Thyroid gland (tissue), 4 donors: Measurements from ENCODE around the gene SPSB4. TPM values are rescaled to one million over a fixed set of nuclear protein-coding genes. Genes with fewer than 3 reads are reported as not detected.
"Not testable (repeated sequence)": the region's sequence is repeated elsewhere in the genome, so short reads cannot be mapped to it uniquely, and the experiment has no call there.

ENCODE experiments used
- DNase-seq, 2 donors: peaks; one replicate each; pipeline ENCODE4 v3.0.0-alpha.2; 2019
- H3K27ac ChIP-seq, 3 donors: fragments of 200-600 bp; sonication (generic); 1 replicate in 2 of 3; 2 replicates in 1 of 3; pipeline ENCODE4 v1.5.1; 2016 to 2019; ENCODE audit warnings: mild to moderate bottlenecking in 1 of 3, moderate library complexity in 1 of 3
- H3K27me3 ChIP-seq: fragments of 200-600 bp; sonication (generic); one replicate; pipeline ENCODE4 v1.5.1; 2019
- H3K36me3 ChIP-seq, 2 donors: fragments of 200-600 bp; sonication (generic); one replicate each; pipeline ENCODE4 v1.5.1; 2016 to 2019
- H3K4me1 ChIP-seq, 2 donors: fragments of 200-600 bp; sonication (generic); one replicate each; pipeline ENCODE4 v1.5.1; 2017 to 2019
- H3K4me3 ChIP-seq, 3 donors: fragments of 200-600 bp; sonication (generic); replicated peaks in 1 of 3; 1 replicate in 2 of 3; 2 replicates in 1 of 3; pipeline ENCODE4 v1.5.1; 2016; ENCODE audit warnings: mild to moderate bottlenecking in 1 of 3
- H3K9me3 ChIP-seq: fragments of 200-600 bp; sonication (generic); one replicate; pipeline ENCODE4 v1.5.1; 2017
- CTCF ChIP-seq, 6 experiments: fragments of 200-600 bp in 3 of 6; fragments of 450-650 bp in 3 of 6; sonication (generic) in 3 of 6; IDR thresholded peaks; one replicate each; pipeline ENCODE4 v1.5.1; 2016 to 2019; ENCODE audit warnings: antibody characterized with exemption in 6 of 6, mild to moderate bottlenecking in 2 of 6, inconsistent platforms in 1 of 6, moderate library complexity in 1 of 6
- POLR2A ChIP-seq, 2 donors: fragments of 450-650 bp; IDR thresholded peaks; one replicate each; pipeline ENCODE4 v1.6.1; 2017; ENCODE audit warnings: antibody characterized with exemption in 2 of 2, mild to moderate bottlenecking in 2 of 2, moderate library complexity in 1 of 2
- WGBS, 2 donors: methylation state at CpG; one replicate each; pipeline ENCODE4 v1.1.5; 2017; 5-methylcytosine and 5-hydroxymethylcytosine counted together
- intact Hi-C: fragments of 100-400 bp; cut with DNase I; formaldehyde crosslinking; loops from one replicate; pipeline ENCODE4 v1.15.1; 2023
- total RNA-seq, 4 donors: library from RNA; depleted of rRNA; stranded (reverse); fragments of >200 nt; gene quantifications; one replicate each; pipeline ENCODE4 v1.2.3, GENCODE V29; 2016

The SPSB4 gene
- total RNA-seq, 4 donors from 2014 or later: 1.2 TPM; not detected in 3

- H3K36me3 ChIP-seq: no peaks in the 10 kb centered on the region
- no peak overlapping the region for H3K27ac ChIP-seq
- intact Hi-C loops: no loop called here
- no peaks in the 10 kb centered on the region for H3K4me1 ChIP-seq
- H3K27me3 ChIP-seq: no peaks in the 10 kb centered on the region
- DNase-seq: no peak
- no peak for TF ChIP-seq CTCF (IDR thresholded peaks at IDR 0.05)
- TF ChIP-seq POLR2A (IDR thresholded peaks at IDR 0.05): no peak
- no peaks in the 10 kb centered on the region for H3K9me3 ChIP-seq
- H3K4me3 ChIP-seq: no peak overlapping the region
These were observed 59.2 kb downstream of the SPSB4 start for GRCh38 chr3:141110322-141110721.

- no peak overlapping the region for H3K4me3 ChIP-seq
- no peaks in the 10 kb centered on the region for H3K27me3 ChIP-seq
- WGBS, 2 donors: 92 to 94% methylated on average over 12 of the region's 12 CpGs
- H3K9me3 ChIP-seq: no peaks in the 10 kb centered on the region
- intact Hi-C loops: no loop called here
- no peaks in the 10 kb centered on the region for H3K36me3 ChIP-seq
- H3K4me1 ChIP-seq: no peaks in the 10 kb centered on the region
- DNase-seq: no peak
- TF ChIP-seq CTCF (IDR thresholded peaks at IDR 0.05) (no peak), POLR2A (IDR thresholded peaks at IDR 0.05) (no peak)
- no peak overlapping the region for H3K27ac ChIP-seq
These were observed 60.4 kb downstream of the SPSB4 start for GRCh38 chr3:141111364-141112155.

- intact Hi-C loops: no loop called here
- Histone ChIP-seq H3K27me3 (no peaks in the 10 kb centered on the region), H3K36me3 (no peaks in the 10 kb centered on the region), H3K4me1 (no peaks in the 10 kb centered on the region), H3K9me3 (no peaks in the 10 kb centered on the region), H3K4me3 (no peak overlapping the region), H3K27ac (no peak overlapping the region)
- no peak for DNase-seq
- TF ChIP-seq CTCF (IDR thresholded peaks at IDR 0.05): no peak
- no peak for TF ChIP-seq POLR2A (IDR thresholded peaks at IDR 0.05)
- 80 to 82% methylated on average over 3 of the region's 3 CpGs for WGBS, 2 donors
These were observed 61.6 kb downstream of the SPSB4 start for GRCh38 chr3:141112686-141113297.

GRCh38 chr3:141113680-141114079, 62.5 kb downstream of the SPSB4 start:
- H3K4me1 ChIP-seq, H3K27me3 ChIP-seq, intact Hi-C loops, H3K36me3 ChIP-seq, H3K27ac ChIP-seq, H3K4me3 ChIP-seq, H3K9me3 ChIP-seq, DNase-seq: not testable (repeated sequence)
- 95 to 97% methylated on average over 6 of the region's 6 CpGs for WGBS, 2 donors

GRCh38 chr3:141114179-141114745, 63.1 kb downstream of the SPSB4 start:
- H3K9me3 ChIP-seq: no peaks in the 10 kb centered on the region
- no peaks in the 10 kb centered on the region for H3K4me1 ChIP-seq
- no peak for DNase-seq
- 88 to 89% methylated on average over 10 of the region's 10 CpGs for WGBS, 2 donors
- H3K4me3 ChIP-seq: no peak overlapping the region
- TF ChIP-seq POLR2A (IDR thresholded peaks at IDR 0.05): no peak
- H3K27me3 ChIP-seq: no peaks in the 10 kb centered on the region
- H3K27ac ChIP-seq: no peak overlapping the region
- intact Hi-C loops: no loop called here
- no peaks in the 10 kb centered on the region for H3K36me3 ChIP-seq
